Umbilical cord (tissue), 2 donors: ENCODE results near the gene LRRC58. TPM values are rescaled to one million over a fixed set of nuclear protein-coding genes. Genes with fewer than 3 reads are reported as not detected.

Experiments used
- DNase-seq: peaks from one replicate; pipeline ENCODE4 v3.0.0-alpha.2; 2015; ENCODE audit warnings: low spot score
- total RNA-seq: library from RNA; depleted of rRNA; stranded (reverse); fragments of >200 nt; gene quantifications from one replicate; pipeline ENCODE4 v1.2.3, GENCODE V29; 2014; ENCODE audit warnings: low replicate concordance; ENCODE audit not compliant: insufficient read depth

LRRC58 gene
- total RNA-seq, 1 donor from 2014 or later = 31.8 TPM

GRCh38 chr3:120280566-120280965 is 68.6 kb downstream of the LRRC58 start:
- no peak for DNase-seq

DNA sequence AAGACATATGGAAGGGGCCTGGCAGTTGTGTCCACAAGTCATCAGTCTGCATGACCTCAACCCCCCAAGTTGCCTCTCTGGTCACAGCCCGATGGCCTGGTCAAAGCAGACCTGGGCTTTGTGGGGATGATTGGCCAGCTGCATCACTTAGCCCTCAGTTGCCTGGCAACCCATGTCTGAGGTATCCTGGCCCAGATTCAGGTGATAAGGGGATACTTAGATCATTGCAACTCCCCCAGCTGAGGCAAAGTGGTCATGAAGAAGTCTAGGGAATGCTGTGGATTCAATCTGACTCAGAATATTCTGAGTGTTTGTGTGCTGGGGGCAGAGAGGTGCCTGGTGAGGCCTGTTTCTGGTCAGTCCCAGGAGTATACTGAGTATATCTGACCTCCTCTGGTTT is 69.1 kb downstream of the LRRC58 start:
- no peak for DNase-seq

DNA sequence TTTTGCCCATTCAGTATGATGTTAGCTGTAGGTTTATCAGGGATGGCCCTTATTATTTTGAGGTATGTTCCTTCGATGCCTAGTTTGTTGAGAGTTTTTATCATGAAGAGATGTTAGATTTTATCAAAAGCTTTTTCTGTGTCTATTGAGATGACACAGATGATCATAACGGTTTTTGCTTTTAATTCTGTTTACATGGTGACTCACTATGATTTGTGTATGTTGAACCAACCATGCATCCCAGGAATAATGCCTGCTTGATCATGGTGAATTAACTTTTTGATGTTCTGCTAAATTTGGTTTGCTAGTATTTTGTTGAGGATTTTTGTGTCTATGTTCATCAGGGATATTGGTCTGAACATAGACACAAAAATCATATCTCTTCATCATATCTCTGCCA is 72.4 kb downstream of the LRRC58 start:
- peak; percentile 35 for DNase-seq

DNA sequence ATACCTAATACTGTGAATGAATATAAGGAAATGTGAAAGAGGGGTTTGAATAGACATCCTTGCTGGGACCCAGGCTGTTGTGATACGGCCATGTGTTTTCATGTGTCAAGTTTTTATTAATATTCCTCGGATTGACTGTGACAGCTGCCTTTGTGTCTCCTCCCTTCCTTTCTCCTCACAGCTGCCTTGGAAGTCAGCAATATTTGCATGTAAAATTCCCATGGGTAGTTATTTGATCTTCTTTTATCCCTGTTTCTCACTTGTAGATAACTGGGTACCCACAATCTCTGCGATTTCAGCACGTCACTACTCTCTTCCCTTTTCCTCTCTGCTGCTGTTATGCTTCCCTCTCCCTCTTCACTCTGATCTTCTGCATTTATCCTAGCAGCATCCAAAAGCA is 73.5 kb downstream of the LRRC58 start:
- DNase-seq = peak; percentile 69

DNA sequence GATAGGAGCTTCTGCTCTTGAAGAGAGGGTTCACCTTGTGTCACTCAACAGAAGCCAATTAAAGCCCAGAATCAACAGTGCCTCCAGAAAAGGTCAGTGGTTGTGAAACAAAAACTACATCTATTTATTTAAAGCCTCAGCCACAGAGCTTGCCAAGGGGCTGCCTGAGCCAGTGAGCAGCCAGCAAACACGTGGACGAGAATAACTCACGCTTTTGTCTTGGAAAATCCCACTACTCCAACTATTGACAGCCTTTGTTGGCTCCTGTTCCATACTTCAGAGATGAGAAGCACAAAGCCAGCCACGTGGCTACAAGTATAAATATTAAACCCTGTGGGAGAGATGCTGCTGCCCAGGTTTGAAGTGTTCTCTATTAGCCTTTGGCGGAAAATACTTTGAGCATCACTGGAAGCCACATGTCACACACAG is 74.4 kb downstream of the LRRC58 start:
- peak; percentile 56 for DNase-seq

Other genes with a start within 250 kb of the LRRC58 start
- 0.96 TPM for gene GPR156, start 64.1 kb downstream of the LRRC58 start, total RNA-seq
- 1,082 TPM for gene FSTL1, start 101.6 kb upstream of the LRRC58 start, total RNA-seq
- gene NDUFB4, start 247.0 kb upstream of the LRRC58 start, total RNA-seq = 48.6 TPM